Measurements from ENCODE around the gene VCP. TPM values are rescaled to one million over a fixed set of nuclear protein-coding genes. Genes with fewer than 3 reads are reported as not detected.

The VCP gene
- total and polyA plus RNA-seq, 9 of the 15 experiments (the other 6 are each of a cell fraction or from before 2014, with no cell fraction given) = 7.1 to 257 (median 199) TPM

DNA sequence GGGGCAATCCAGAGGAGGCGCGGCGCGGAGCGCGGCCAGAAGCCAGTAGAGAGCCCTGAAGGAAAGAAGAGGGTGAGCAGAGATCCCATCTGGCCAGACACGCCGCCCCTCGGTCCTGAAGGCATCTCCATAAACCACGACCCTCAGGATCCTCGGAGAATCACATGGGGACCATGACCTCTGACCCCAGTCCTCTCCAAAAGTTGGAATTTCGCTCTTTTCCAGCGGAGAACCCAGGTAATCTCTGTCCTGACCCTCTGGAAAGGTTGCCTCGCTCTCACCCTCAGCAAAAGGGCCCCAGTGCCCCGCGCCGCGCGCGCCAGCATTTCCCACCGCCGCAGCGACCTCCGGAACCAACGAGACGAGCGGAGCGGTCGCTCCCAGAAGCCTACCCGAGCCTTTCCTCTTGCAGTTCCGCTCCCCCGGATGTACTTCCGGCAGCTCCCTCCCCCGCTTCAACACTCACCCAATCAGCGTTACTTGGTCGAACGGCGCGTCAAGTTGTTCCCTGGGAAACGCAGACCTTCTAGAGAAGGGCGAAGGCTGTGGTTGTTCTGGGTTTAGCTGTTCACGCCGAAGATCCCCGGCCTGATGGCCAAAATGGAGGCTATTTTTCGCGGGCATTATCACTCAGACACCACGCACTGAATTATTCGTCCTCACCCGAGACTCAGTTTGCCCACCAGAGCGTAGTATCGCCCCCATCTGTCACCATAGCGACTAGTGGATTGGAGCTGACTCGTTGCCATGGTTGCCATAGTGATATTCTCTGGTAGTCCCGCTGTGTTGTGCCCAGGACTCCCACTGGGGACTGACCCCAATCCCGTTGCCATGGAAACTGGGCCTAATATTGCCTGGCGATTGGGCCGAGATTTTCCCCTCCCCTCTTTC is 30.6 kb upstream of the VCP start, which contains the start of gene STOML2 (continued):
- TF ChIP-seq BMI1 (IDR thresholded peaks at IDR 0.05; ENCODE audit: low read length) = peak; percentile 73
- TF ChIP-seq ZNF551 (CRISPR knock-in tag; IDR thresholded peaks at IDR 0.05) = no peak
- no peak for TF ChIP-seq YBX1 (IDR thresholded peaks at IDR 0.05)
- no peak for TF ChIP-seq TGIF2 (CRISPR knock-in tag; IDR thresholded peaks at IDR 0.05)
- peak; percentile 69; the same call in 1 of the 2 replicates for TF ChIP-seq ETV5 (CRISPR knock-in tag; IDR thresholded peaks at IDR 0.05; ENCODE audit: low read depth)
- TF ChIP-seq TAL1 (IDR thresholded peaks at IDR 0.05) = no peak
- no peak for TF ChIP-seq ZNF384 (IDR thresholded peaks at IDR 0.05; ENCODE audit: low read depth, low read length)
- TF ChIP-seq U2AF1 (optimal IDR thresholded peaks at IDR 0.05; ENCODE audit: low read depth, low read length) = no peak
- peak; percentile 95 for TF ChIP-seq NFYB (IDR thresholded peaks at IDR 0.05; ENCODE audit: extremely low read depth, insufficient read length)
- no peak for TF ChIP-seq KAT8 (IDR thresholded peaks at IDR 0.05; ENCODE audit: low read depth)
- no peak for TF ChIP-seq GATAD2A (IDR thresholded peaks at IDR 0.05)
- TF ChIP-seq BRCA1 (IDR thresholded peaks at IDR 0.05) = no peak
- TF ChIP-seq BRCA1 (CRISPR knock-in tag; IDR thresholded peaks at IDR 0.05) = no peak
- no peak for TF ChIP-seq LEF1 (IDR thresholded peaks at IDR 0.05)
- no peak for TF ChIP-seq POLR2H (tag; IDR thresholded peaks at IDR 0.05; ENCODE audit: low read depth)
- no peak for TF ChIP-seq ZNF274 (IDR thresholded peaks at IDR 0.05; ENCODE audit: borderline replicate concordance, low read depth, low read length)
- TF ChIP-seq BACH1 (tag; IDR thresholded peaks at IDR 0.05) = no peak
- TF ChIP-seq ZNF217 (CRISPR knock-in tag; IDR thresholded peaks at IDR 0.05) = no peak
- TF ChIP-seq HMBOX1 (IDR thresholded peaks at IDR 0.05) = 0 out of 2 replicates have a peak, but pooled peaks have one; percentile 32
- no peak for TF ChIP-seq RHOXF2B (CRISPR knock-in tag; conservative IDR thresholded peaks at IDR 0.05)
- TF ChIP-seq MAZ (CRISPR knock-in tag; conservative IDR thresholded peaks at IDR 0.05 in 1 of 2, IDR thresholded peaks at IDR 0.05 in 1 of 2) = peak in 1 of 2 experiments; percentile 70; a peak in 2 of 4 replicates
- TF ChIP-seq NFE2L1 (tag; IDR thresholded peaks at IDR 0.05; ENCODE audit: borderline replicate concordance, low read depth) = no peak
- peak; percentile 21 to 46; a peak in 3 of 4 replicates for TF ChIP-seq SIX5 (IDR thresholded peaks at IDR 0.05; ENCODE audit: borderline replicate concordance in 1 of 2, insufficient read depth in 1 of 2, low read depth in 1 of 2, low read length in 2 of 2)
- TF ChIP-seq HMG20A (CRISPR knock-in tag; conservative IDR thresholded peaks at IDR 0.05) = no peak
- TF ChIP-seq, protein P1, sequence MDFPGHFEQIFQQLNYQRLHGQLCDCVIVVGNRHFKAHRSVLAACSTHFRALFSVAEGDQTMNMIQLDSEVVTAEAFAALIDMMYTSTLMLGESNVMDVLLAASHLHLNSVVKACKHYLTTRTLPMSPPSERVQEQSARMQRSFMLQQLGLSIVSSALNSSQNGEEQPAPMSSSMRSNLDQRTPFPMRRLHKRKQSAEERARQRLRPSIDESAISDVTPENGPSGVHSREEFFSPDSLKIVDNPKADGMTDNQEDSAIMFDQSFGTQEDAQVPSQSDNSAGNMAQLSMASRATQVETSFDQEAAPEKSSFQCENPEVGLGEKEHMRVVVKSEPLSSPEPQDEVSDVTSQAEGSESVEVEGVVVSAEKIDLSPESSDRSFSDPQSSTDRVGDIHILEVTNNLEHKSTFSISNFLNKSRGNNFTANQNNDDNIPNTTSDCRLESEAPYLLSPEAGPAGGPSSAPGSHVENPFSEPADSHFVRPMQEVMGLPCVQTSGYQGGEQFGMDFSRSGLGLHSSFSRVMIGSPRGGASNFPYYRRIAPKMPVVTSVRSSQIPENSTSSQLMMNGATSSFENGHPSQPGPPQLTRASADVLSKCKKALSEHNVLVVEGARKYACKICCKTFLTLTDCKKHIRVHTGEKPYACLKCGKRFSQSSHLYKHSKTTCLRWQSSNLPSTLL (IDR thresholded peaks at IDR 0.05) = no peak
- TF ChIP-seq ZNF324 (CRISPR knock-in tag; IDR thresholded peaks at IDR 0.05) = no peak
- TF ChIP-seq ZNF780A (CRISPR knock-in tag; IDR thresholded peaks at IDR 0.05) = no peak
- peak; percentile 69; the same call in 1 of the 2 replicates for TF ChIP-seq TOE1 (IDR thresholded peaks at IDR 0.05; ENCODE audit: borderline replicate concordance)
- TF ChIP-seq TOE1 (CRISPR knock-in tag; IDR thresholded peaks at IDR 0.05; ENCODE audit: borderline replicate concordance, low read depth) = no peak

Data from K562 (cell line).